Measurements from ENCODE around the gene MXRA8. TPM values are rescaled to one million over a fixed set of nuclear protein-coding genes. Genes with fewer than 3 reads are reported as not detected.
"Not testable (repeated sequence)": the region's sequence is repeated elsewhere in the genome, so short reads cannot be mapped to it uniquely, and the experiment has no call there.

Gene MXRA8
- total and polyA plus RNA-seq, 8 donors, result 1.6 to 35.8 (median 11.7) TPM

DNA sequence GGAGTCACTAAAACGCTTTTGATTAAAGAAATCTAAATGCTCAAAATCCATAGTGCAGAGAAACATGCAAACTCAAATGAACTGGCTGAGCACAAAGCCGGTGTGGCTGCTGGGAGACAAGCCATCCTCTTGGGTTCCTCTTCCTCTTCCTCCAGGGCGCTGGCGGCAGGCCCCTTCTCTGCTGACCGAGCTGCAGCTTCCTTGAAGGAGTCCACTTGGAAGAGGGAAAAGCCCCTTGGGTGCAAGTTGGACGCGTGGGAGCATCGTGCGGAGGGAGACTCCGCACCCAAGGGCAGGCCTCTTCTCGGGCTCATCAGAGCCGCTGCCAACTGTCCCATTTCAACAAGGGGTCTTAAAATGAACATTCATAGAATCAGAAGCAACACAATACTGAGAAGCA, 32.9 kb upstream of the MXRA8 start:
- TF ChIP-seq, protein P1, sequence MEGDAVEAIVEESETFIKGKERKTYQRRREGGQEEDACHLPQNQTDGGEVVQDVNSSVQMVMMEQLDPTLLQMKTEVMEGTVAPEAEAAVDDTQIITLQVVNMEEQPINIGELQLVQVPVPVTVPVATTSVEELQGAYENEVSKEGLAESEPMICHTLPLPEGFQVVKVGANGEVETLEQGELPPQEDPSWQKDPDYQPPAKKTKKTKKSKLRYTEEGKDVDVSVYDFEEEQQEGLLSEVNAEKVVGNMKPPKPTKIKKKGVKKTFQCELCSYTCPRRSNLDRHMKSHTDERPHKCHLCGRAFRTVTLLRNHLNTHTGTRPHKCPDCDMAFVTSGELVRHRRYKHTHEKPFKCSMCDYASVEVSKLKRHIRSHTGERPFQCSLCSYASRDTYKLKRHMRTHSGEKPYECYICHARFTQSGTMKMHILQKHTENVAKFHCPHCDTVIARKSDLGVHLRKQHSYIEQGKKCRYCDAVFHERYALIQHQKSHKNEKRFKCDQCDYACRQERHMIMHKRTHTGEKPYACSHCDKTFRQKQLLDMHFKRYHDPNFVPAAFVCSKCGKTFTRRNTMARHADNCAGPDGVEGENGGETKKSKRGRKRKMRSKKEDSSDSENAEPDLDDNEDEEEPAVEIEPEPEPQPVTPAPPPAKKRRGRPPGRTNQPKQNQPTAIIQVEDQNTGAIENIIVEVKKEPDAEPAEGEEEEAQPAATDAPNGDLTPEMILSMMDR (IDR thresholded peaks at IDR 0.05), result no peak
- FAIRE-seq (no peak), DNase-seq (peak in 1 of 6 donors; percentile 20), ATAC-seq (no peak)
- no peak overlapping the region for H3K4me3 ChIP-seq
- H3K27ac ChIP-seq, result no peak overlapping the region
- H3K4me1 ChIP-seq, result no peaks in the 10 kb centered on the region
- intact Hi-C loops (cut with DNase I), result no loop called here
- no peaks in the 10 kb centered on the region for H3K27me3 ChIP-seq
- H3K9me3 ChIP-seq, result no peaks in the 10 kb centered on the region
- peaks cover 6 to 90% (median 63%) of the 10 kb centered on the region in 3 donors for H3K36me3 ChIP-seq
- 90 to 91% methylated on average over 12 of the region's 12 CpGs for WGBS, 2 donors

DNA sequence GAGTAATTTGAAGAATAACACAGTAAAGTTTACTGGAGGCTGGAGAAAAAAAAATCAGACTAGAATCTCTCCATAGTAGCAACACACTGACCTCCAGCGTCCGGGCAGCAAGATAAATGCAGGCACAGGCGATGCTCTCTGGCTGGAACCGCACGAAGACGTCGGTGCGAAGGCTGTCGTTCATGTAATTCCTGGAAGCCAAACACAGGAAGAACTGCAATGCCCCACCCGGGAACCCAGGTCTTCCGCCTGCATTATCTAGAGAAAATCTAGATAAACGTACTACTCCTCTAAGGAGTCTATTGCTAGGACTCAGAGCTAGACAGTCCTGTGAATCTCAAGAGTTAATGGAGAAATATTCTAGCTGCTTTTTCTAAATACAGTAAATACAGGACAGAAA, 32.3 kb upstream of the MXRA8 start:
- no peak for ATAC-seq
- no peaks in the 10 kb centered on the region for H3K4me1 ChIP-seq
- FAIRE-seq, result no peak
- H3K27ac ChIP-seq, result no peak overlapping the region
- peaks cover 6 to 95% (median 68%) of the 10 kb centered on the region in 3 donors for H3K36me3 ChIP-seq
- TF ChIP-seq, protein P1 (IDR thresholded peaks at IDR 0.05), result no peak
- DNase-seq, result peak in 1 of 6 donors; percentile 17
- H3K4me3 ChIP-seq, result no peak overlapping the region
- H3K27me3 ChIP-seq, result no peaks in the 10 kb centered on the region
- no peaks in the 10 kb centered on the region for H3K9me3 ChIP-seq
- 88 to 90% methylated on average over 12 of the region's 12 CpGs for WGBS, 2 donors
- intact Hi-C loops (cut with DNase I), result no loop called here

DNA sequence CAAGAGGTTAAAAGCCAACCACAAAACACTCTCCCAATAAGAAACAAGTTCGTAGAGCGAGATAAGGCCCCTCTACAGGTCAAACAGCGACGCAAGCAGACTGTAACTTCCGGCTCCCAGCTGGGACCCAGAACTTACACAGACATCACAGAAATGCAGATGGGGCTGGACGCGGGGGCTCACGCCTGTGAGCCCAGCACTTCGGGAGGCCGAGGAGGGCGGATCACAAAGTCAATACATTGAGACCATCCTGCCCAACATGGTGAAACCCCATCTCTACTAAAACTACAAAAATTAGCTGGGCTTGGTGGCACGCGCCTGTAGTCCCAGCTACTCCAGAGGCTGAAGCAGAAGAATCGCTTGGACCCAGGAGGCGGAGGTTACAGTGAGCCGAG, 29.7 kb upstream of the MXRA8 start:
- intact Hi-C loops (cut with DNase I), result no loop called here
- H3K36me3 ChIP-seq, result peaks cover 4 to 75% (median 58%) of the 10 kb centered on the region in 3 donors
- ATAC-seq (no peak), FAIRE-seq (no peak), DNase-seq (peak in 1 of 6 donors; percentile 20)
- no peaks in the 10 kb centered on the region for H3K9me3 ChIP-seq
- H3K27ac ChIP-seq, result no peak overlapping the region
- no peak overlapping the region for H3K4me3 ChIP-seq
- H3K4me1 ChIP-seq, result no peaks in the 10 kb centered on the region
- TF ChIP-seq, protein P1 (IDR thresholded peaks at IDR 0.05), result no peak
- no peaks in the 10 kb centered on the region for H3K27me3 ChIP-seq
- 96 to 98% methylated on average over 16 of the region's 16 CpGs for whole genome bisulfite sequencing, 2 donors

DNA sequence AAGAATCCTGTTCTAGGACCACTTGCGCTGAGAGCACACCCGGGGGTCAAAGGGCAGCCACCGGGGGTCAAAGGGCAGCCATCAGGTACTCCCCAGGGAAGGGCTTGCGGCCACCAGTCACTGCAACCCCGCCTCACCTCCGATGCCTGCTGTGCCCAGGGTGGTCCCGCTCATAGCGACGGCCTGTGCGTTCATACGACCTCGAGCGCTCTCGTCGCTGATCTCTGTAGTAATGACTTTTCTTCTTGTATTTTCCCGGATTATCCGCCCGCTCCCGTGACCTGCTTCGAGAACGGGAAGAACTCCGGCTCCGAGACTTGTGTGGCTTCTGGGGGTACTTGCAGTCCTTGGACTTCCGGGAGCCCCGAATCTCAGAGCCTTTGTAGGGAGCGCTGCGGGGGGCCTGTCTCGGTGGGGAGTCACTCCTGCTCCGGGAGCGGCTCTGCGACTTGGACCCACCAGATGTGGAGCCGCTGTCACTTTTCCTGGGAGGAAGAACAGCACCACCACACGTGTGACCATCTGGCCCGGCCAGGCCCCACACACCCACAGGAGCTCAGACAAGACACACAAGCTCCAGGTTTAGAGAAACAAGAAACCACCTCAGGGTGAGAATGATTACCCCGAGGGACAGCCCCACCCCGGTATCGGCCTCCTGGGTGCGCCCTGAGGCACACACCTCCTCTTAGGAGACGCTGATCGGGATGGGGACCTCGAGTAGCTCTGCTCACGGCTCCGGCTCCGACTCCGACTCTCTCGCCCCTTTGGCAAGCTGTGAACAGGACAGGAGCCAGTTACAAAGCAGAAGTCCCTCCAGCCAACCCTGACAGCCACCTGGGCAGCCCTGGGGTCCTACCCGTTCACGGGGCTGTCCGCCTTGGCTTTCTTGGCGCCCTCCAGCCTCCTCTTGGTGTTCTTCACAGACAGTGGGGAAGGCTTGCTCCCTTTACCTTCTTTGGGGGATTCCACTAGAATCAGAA, 29.0 kb upstream of the MXRA8 start:
- TF ChIP-seq, protein P1 (IDR thresholded peaks at IDR 0.05), result no peak
- no peak for ATAC-seq
- Histone ChIP-seq H3K4me1 (no peaks in the 10 kb centered on the region), H3K27me3 (no peaks in the 10 kb centered on the region), H3K9me3 (no peaks in the 10 kb centered on the region), H3K4me3 (no peak overlapping the region), H3K36me3 (peaks cover 4 to 68% (median 52%) of the 10 kb centered on the region in 3 donors), H3K27ac (no peak overlapping the region)
- WGBS, 2 donors, result 95 to 97% methylated on average over 48 to 50 of the region's 50 CpGs
- intact Hi-C loops (cut with DNase I), result no loop called here
- peak in 1 of 6 donors; percentile 69 for DNase-seq
- no peak for FAIRE-seq

DNA sequence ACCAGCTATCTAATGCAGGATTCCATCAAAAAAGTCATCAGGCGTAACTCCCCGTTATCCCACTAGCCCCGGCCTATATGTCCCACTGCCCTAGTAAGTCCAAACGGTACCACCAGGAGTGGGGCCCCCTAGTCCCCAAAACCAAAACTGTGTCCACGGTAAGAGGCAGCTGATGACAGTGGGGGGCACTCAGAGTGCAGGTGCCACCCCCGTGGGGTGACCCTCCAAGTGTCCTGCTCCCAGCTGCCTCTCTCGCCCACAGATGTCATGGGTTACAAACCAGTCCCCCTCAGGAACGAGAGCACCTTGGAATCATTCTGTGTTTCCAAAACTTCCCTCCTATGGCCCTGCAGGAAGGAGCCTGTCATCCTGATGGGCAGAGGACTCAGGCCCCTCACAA, 27.6 kb upstream of the MXRA8 start:
- Histone ChIP-seq H3K36me3 (peaks cover 4 to 54% (median 45%) of the 10 kb centered on the region in 3 donors), H3K4me3 (no peak overlapping the region), H3K27me3 (no peaks in the 10 kb centered on the region), H3K4me1 (no peaks in the 10 kb centered on the region), H3K27ac (no peak overlapping the region), H3K9me3 (no peaks in the 10 kb centered on the region)
- ATAC-seq, result no peak
- TF ChIP-seq, protein P1 (IDR thresholded peaks at IDR 0.05), result no peak
- WGBS, 2 donors, result 91% methylated on average over 8 of the region's 8 CpGs
- DNase-seq, result no peak
- FAIRE-seq, result no peak
- intact Hi-C loops (cut with DNase I), result no loop called here

DNA sequence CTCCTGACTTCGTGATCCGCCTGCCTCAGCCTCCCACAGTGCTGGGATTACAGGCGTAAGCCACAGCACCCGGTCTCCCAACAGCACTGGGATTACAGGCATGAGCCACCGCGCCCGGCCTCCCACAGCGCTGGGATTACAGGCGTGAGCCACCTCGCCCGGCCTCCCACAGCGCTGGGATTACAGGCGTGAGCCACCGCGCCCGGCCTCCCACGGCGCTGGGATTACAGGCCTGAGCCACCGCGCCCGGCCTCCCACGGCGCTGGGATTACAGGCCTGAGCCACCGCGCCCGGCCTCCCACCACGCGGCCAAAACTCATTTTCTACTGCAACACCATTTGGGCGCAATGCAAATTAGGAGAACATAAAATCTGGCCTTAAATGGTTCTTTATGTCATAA, 27.0 kb upstream of the MXRA8 start:
- H3K27ac ChIP-seq; FAIRE-seq; H3K4me3 ChIP-seq; H3K9me3 ChIP-seq; DNase-seq; H3K27me3 ChIP-seq; intact Hi-C loops (cut with DNase I); ATAC-seq; H3K4me1 ChIP-seq: not testable (repeated sequence)
- WGBS, 2 donors, result 95% methylated on average over 29 of the region's 29 CpGs
- H3K36me3 ChIP-seq, result peaks cover 4 to 48% (median 40%) of the 10 kb centered on the region in 3 donors
